Colonic mucosa (tissue), 4 donors: ENCODE results near the gene LRRC75A. TPM values are rescaled to one million over a fixed set of nuclear protein-coding genes. Genes with fewer than 3 reads are reported as not detected.
A peak's percentile ranks its signal among the peaks of the same experiment; 100 is the strongest.

Experiments used
- DNase-seq: peaks from one replicate; pipeline ENCODE4 v3.0.0-alpha.2; 2020
- H3K27ac ChIP-seq: fragments of 200-600 bp; one replicate; pipeline ENCODE4 v1.8.0; 2021
- H3K27me3 ChIP-seq: fragments of 200-600 bp; one replicate; pipeline ENCODE4 v1.8.0; 2021
- H3K36me3 ChIP-seq: fragments of 200-600 bp; one replicate; pipeline ENCODE4 v1.8.0; 2021
- H3K4me1 ChIP-seq: fragments of 200-600 bp; one replicate; pipeline ENCODE4 v1.8.0; 2021; ENCODE audit warnings: mild to moderate bottlenecking
- H3K4me3 ChIP-seq: fragments of 200-600 bp; one replicate; pipeline ENCODE4 v1.8.0; 2021
- H3K9ac ChIP-seq, 2 donors: one replicate each; pipeline ENCODE4 v1.7.0; 2013; ENCODE audit warnings: control low read depth in 2 of 2, low read depth in 2 of 2, low read length in 2 of 2
- H3K9me3 ChIP-seq: fragments of 200-600 bp; one replicate; pipeline ENCODE4 v1.8.0; 2021
- CTCF ChIP-seq: fragments of 200-600 bp; IDR thresholded peaks from one replicate; pipeline ENCODE4 v1.8.0; 2022; ENCODE audit warnings: antibody characterized with exemption, mild to moderate bottlenecking
- intact Hi-C: fragments of 100-400 bp; cut with DNase I; formaldehyde crosslinking; loops from one replicate; pipeline ENCODE4 v1.14.1; 2022
- total RNA-seq, 2 donors: library from RNA; stranded (reverse); fragmentation: NEBNext Ultra II Directional in 1 of 2; extraction: Animal tissue kit (Norgen Biotek cat#: 25700) in 1 of 2; gene quantifications; one replicate each; pipeline ENCODE4 v1.2.1, GENCODE V29; 2021
- donor health status: healthy.
- donor health status: DM: no; HTN: no; CAD: no.
- donor health status: DM: no; HTN: no; CAD: no.

LRRC75A gene
- total RNA-seq, 2 donors from 2014 or later, result 43.2 to 49.4 TPM

- H3K9me3 ChIP-seq, result no peaks in the 10 kb centered on the region
- no peak overlapping the region for H3K27ac ChIP-seq
- no peak overlapping the region for H3K9ac ChIP-seq
- TF ChIP-seq CTCF, result no peak
- intact Hi-C loops, result no loop called here
- H3K27me3 ChIP-seq, result no peaks in the 10 kb centered on the region
- H3K4me3 ChIP-seq, result no peak overlapping the region
- DNase-seq, result no peak
- H3K36me3 ChIP-seq, result peaks cover 5% of the 10 kb centered on the region
- H3K4me1 ChIP-seq, result no peaks in the 10 kb centered on the region
Measured at GRCh38 chr17:16446338-16446983, 45.5 kb downstream of the LRRC75A start.

GRCh38 chr17:16444258-16444886 lies 47.6 kb downstream of the LRRC75A start:
- Histone ChIP-seq H3K36me3 (peaks cover 5% of the 10 kb centered on the region), H3K9ac (peak overlapping the region in 1 of 2 donors; percentile 13), H3K4me3 (no peak overlapping the region), H3K9me3 (no peaks in the 10 kb centered on the region), H3K27ac (no peak overlapping the region), H3K4me1 (peaks cover 10% of the 10 kb centered on the region), H3K27me3 (no peaks in the 10 kb centered on the region)
- TF ChIP-seq CTCF, result no peak
- DNase-seq, result no peak
- intact Hi-C loops, result no loop called here

GRCh38 chr17:16443511-16444257 lies 48.3 kb downstream of the LRRC75A start:
- no peaks in the 10 kb centered on the region for H3K9me3 ChIP-seq
- no peaks in the 10 kb centered on the region for H3K27me3 ChIP-seq
- TF ChIP-seq CTCF, result no peak
- H3K36me3 ChIP-seq, result peaks cover 5% of the 10 kb centered on the region
- H3K4me3 ChIP-seq, result no peak overlapping the region
- H3K4me1 ChIP-seq, result peaks cover 10% of the 10 kb centered on the region
- intact Hi-C loops, result no loop called here
- no peak overlapping the region for H3K27ac ChIP-seq
- H3K9ac ChIP-seq, result peak overlapping the region in 1 of 2 donors; percentile 13
- no peak for DNase-seq

GRCh38 chr17:16442594-16443510 lies 49.1 kb downstream of the LRRC75A start:
- TF ChIP-seq CTCF, result no peak
- Histone ChIP-seq H3K9ac (peak overlapping the region in 1 of 2 donors; percentile 43), H3K4me1 (peaks cover 10% of the 10 kb centered on the region), H3K27ac (no peak overlapping the region), H3K4me3 (no peak overlapping the region), H3K27me3 (no peaks in the 10 kb centered on the region), H3K9me3 (no peaks in the 10 kb centered on the region), H3K36me3 (no peaks in the 10 kb centered on the region)
- no peak for DNase-seq
- intact Hi-C loops, result no loop called here

GRCh38 chr17:16442141-16442540 lies 49.9 kb downstream of the LRRC75A start:
- Histone ChIP-seq H3K9ac (peak overlapping the region in 1 of 2 donors; percentile 43), H3K9me3 (no peaks in the 10 kb centered on the region), H3K4me1 (peaks cover 10% of the 10 kb centered on the region), H3K4me3 (no peak overlapping the region), H3K36me3 (no peaks in the 10 kb centered on the region), H3K27ac (no peak overlapping the region), H3K27me3 (no peaks in the 10 kb centered on the region)
- intact Hi-C loops, result no loop called here
- TF ChIP-seq CTCF, result no peak
- DNase-seq, result no peak
